PC-3 (cell line): Measurements from ENCODE around the gene MGLL.

ENCODE experiments used
- EZH2 ChIP-seq: fragments of 300-600 bp; sonication (generic); IDR thresholded peaks from one replicate; pipeline ENCODE4 v1.6.1; 2017; ENCODE audit warnings: antibody characterized with exemption, mild to moderate bottlenecking, low read length; ENCODE audit not compliant: unreplicated experiment
- TF ChIP-seq, protein P1 (sequence below): fragments of 300-600 bp; sonication (generic); conservative IDR thresholded peaks from 2 replicates; pipeline ENCODE4 v1.5.1; 2017; ENCODE audit warnings: antibody characterized with exemption, low read depth, mild to moderate bottlenecking, low read length

- TF ChIP-seq, protein P1, sequence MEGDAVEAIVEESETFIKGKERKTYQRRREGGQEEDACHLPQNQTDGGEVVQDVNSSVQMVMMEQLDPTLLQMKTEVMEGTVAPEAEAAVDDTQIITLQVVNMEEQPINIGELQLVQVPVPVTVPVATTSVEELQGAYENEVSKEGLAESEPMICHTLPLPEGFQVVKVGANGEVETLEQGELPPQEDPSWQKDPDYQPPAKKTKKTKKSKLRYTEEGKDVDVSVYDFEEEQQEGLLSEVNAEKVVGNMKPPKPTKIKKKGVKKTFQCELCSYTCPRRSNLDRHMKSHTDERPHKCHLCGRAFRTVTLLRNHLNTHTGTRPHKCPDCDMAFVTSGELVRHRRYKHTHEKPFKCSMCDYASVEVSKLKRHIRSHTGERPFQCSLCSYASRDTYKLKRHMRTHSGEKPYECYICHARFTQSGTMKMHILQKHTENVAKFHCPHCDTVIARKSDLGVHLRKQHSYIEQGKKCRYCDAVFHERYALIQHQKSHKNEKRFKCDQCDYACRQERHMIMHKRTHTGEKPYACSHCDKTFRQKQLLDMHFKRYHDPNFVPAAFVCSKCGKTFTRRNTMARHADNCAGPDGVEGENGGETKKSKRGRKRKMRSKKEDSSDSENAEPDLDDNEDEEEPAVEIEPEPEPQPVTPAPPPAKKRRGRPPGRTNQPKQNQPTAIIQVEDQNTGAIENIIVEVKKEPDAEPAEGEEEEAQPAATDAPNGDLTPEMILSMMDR: no peak
- no peak for TF ChIP-seq EZH2
These were observed 16.8 kb upstream of the MGLL start for GRCh38 chr3:127839099-127839498.
